AG04449 (cell line): Measurements from ENCODE around the gene RPL22L1.
A peak's percentile ranks its signal among the peaks of the same experiment; 100 is the strongest.

ENCODE experiments used
- CTCF ChIA-PET: fragments of 350-600 bp; formaldehyde crosslinking; extraction: SDS; loops from one replicate; lab custom pipeline; 2021; ENCODE audit warnings: antibody characterized with exemption; lab: Yijun Ruan, JAX
- POLR2A ChIA-PET: fragments of 400-600, 350-600 bp; formaldehyde crosslinking; extraction: SDS; loops from one replicate; lab custom pipeline; 2020; ENCODE audit warnings: antibody characterized with exemption, inconsistent platforms; lab: Yijun Ruan, JAX
- DNase-seq: peaks from one replicate; pipeline ENCODE4 v3.0.0-alpha.2; 2010; ENCODE audit warnings: low read depth, low spot score
- H3K4me3 ChIP-seq: 2 replicates; pipeline ENCODE4 v1.5.1; 2011; ENCODE audit warnings: low read depth, mild to moderate bottlenecking, control low read depth, low read length
- CTCF ChIP-seq: IDR thresholded peaks from one replicate; pipeline ENCODE4 v1.5.1; 2011; ENCODE audit warnings: mild to moderate bottlenecking, moderate library complexity, low read length, control low read depth, inconsistent platforms; ENCODE audit not compliant: insufficient read depth; ENCODE audit errors: missing control alignments

The RPL22L1 gene

GRCh38 chr3:170909129-170909903 lies 39.3 kb upstream of the RPL22L1 start:
- no peak overlapping the region for H3K4me3 ChIP-seq
- ChIA-PET CTCF (interaction anchor here (0.6 kb wide), 1 partner anchor 205 kb away, joined by 3 read pairs; no protein-coding TSS in a partner anchor), POLR2A (interaction anchor here (1.4 kb wide), 1 partner anchor 40 kb away, joined by 3 read pairs; no protein-coding TSS in a partner anchor)
- DNase-seq: peak; percentile 80
- TF ChIP-seq CTCF: no peak

GRCh38 chr3:170908235-170909116 lies 38.5 kb upstream of the RPL22L1 start, which contains the start of gene EIF5A2:
TSS of gene EIF5A2 (minus strand) at chr3:170908637. CDS start at chr3:170907806, 831 bp downstream.
- ChIA-PET CTCF (interaction anchor here (0.6 to 1.2 kb wide), 2 partner anchors 206 to 495 kb away, joined by 3 read pairs; no protein-coding TSS in a partner anchor), POLR2A (interaction anchor here (1.5 kb wide), 1 partner anchor 39 kb away, joined by 5 read pairs; the partner anchor contains the start of gene RPL22L1)
- H3K4me3 ChIP-seq: peak within 1 kb of the TSS; percentile 76
- peak; percentile 55 for DNase-seq
- TF ChIP-seq CTCF: peak; percentile 16

DNA sequence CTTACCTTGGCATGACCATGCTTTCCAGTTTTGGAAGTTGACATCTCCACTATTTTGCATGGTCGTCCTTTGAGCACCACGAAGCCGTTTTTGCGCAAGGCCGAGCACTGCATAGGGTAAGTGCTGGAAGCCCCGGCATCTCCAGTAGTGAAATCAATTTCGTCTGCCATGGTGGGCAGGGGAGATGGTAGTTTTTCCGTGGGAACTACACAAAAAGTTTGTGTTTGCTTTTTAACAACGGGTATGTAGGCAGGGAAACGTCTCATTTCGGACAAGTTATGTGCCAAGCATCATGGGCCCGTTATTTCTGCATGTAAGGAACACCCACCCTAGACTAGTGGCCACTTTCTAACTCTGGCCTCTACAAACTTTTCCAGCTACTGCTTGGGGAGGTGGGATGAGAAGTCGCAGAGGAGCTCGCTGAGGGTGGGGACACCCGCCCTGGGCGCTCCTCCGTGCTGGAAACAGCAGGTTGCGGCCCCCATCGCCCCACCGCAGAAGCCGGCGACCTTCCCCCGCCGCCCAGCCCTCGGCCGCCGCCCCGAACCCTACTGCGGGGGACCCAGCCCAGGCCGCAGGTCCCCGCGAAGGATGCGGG lies 37.7 kb upstream of the RPL22L1 start:
- CTCF ChIA-PET: interaction anchor here (1.2 kb wide), 1 partner anchor 494 kb away, joined by 3 read pairs; no protein-coding TSS in a partner anchor
- DNase-seq: no peak
- no peak for TF ChIP-seq CTCF
- POLR2A ChIA-PET: interaction anchor here (1.5 kb wide), 1 partner anchor 38 kb away, joined by 5 read pairs; the partner anchor contains the start of gene RPL22L1
- peak overlapping the region; percentile 76 for H3K4me3 ChIP-seq

- H3K4me3 ChIP-seq: no peak overlapping the region
- DNase-seq: no peak
- CTCF ChIA-PET: interaction anchor here (0.5 to 1.1 kb wide), 2 partner anchors 57 to 660 kb away, joined by 3 to 4 read pairs; no protein-coding TSS in a partner anchor
- POLR2A ChIA-PET: no interaction called here
- TF ChIP-seq CTCF: no peak
Measured at GRCh38 chr3:170905862-170906261, 35.9 kb upstream of the RPL22L1 start.

DNA sequence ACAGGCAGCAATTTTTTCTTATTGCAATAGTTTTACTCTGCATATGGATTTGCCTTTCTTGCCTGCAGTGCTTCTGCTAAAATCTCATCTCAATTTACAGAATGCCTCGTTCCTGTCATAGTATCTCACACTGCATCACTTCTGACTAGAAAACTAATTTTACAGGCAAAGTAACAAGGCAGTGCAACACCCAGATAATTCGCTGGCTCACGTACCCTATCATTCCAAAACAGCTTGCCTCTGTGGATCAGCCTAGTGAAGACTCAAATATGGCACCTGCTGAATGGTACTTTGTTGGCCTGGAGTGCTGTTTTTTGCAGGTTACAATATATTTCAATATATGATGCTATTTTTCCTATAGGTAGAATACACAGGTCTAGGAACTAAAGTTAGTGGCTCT lies 33.1 kb upstream of the RPL22L1 start:
- DNase-seq: no peak
- H3K4me3 ChIP-seq: no peak overlapping the region
- CTCF ChIA-PET: no interaction called here
- POLR2A ChIA-PET: no interaction called here
- TF ChIP-seq CTCF: no peak
